Stimulated activated CD4-positive, alpha-beta T cell treated with anti-CD3 and anti-CD28 coated beads, TNF-alpha, amount 100 ng/mL, for 4 hours (primary cell): ENCODE data around the gene SNX32.

Experiments
- DNase-seq, 3 experiments: peaks; one replicate each; pipeline ENCODE4 v3.0.0-alpha.2; 2020; ENCODE audit warnings: low read depth in 3 of 3

SNX32 gene

GRCh38 chr11:65867284-65868071, 33.7 kb downstream of the SNX32 start:
- no peak for DNase-seq

- no peak for DNase-seq
Measured at GRCh38 chr11:65868076-65868667, 34.4 kb downstream of the SNX32 start.

DNA sequence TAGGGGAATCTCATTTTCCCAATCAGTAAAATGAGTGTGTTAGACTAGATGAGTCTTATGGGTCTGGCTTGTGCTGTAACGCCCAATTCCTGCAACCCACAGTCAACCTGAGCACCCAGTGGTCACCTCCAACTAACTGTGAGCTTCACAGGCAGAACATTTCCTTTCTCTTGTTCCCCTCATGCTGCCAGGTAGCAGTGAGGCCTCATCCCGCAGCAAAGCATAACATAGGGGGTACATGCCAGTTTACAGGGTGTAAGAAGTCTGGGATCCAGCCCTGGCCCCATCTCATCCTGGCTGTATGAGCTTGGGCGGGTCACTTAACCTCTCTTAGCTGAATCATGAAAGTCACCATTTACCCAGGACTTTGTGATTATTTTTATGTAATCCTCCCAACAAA, 35.1 kb downstream of the SNX32 start:
- no peak for DNase-seq

DNA sequence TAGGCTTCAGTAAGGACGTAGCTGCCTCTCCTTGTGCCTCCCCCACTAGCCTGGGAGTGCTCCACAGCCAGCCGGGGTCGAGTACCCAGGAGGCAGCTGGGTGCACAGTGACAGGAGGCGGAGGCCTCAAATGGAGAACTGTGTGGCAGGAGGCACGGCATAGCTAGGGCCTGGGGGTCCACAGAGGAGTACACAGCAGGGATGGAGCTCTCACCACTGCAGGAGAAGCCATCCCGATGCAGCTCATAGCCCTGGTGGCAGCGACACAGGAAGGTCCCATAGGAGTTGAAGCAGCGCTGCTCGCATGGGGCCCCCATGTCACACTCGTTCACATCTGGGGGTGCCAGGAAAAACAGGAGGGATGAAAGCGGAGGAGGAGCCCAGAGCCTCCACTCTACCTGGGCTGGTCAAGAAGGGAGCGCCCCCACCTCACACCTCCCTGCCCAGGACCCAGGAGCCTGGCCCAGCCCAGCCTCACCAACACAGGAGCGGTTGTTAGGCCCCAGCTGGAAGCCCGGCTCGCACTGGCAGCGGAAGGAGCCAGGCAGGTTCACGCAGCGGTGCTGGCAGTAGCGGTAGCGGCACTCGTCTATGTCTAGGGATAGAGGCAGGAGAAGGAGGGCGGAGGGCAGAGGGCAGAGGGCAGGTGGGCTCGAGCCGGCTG, 36.0 kb downstream of the SNX32 start:
- DNase-seq, result no peak

DNA sequence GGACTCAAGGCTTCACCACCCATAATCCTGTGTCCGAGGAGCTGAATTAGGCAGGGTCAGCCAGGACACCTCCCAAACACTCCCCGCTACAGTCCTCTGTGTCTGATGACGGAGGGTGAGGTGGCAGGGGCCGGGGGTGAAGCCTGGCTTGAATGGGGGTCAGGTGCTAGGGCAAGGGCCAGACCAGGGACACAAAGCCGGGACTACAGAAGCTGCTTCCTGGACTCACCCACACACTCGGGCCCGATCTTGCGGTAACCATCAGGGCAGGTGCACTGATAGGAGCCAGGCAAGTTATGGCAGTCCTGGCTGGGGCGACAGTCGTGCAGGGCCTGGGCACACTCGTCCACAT, 36.5 kb downstream of the SNX32 start:
- DNase-seq, result no peak

- DNase-seq, result no peak
Measured at GRCh38 chr11:65870706-65871681, 37.2 kb downstream of the SNX32 start.

GRCh38 chr11:65871811-65872548, 38.2 kb downstream of the SNX32 start:
- no peak for DNase-seq

GRCh38 chr11:65872586-65873317, 39.0 kb downstream of the SNX32 start, which contains the start of gene EFEMP2:
EFEMP2 (minus strand) TSS chr11:65872800; CDS start chr11:65872354, 446 bp downstream.
- DNase-seq, result no peak

GRCh38 chr11:65873318-65874156, 39.8 kb downstream of the SNX32 start:
- DNase-seq, result peak; percentile 93 to 97 (median 96)

DNA sequence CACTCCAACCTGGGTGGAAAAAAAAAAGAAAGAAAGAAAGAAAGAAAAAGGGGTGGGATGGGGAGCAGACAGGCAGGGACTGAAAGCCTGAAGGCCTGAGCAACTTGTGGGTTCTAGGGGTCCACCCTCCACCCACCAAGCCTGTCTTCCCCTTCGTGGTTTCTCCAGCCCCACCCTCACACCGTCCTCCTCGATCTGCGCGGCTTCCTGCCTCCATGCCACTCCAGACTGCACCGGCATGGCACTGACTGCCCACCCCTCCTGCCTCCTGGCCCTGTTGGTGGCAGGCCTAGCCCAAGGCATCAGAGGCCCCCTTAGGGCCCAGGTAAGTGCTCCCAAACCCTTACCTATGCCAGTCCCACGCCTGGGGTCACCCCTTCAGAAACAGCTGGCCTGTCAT, 45.9 kb downstream of the SNX32 start, which contains the start of gene CTSW:
Gene CTSW, plus strand, starts transcription at position 221 of the 400 bp plus-strand sequence. Its CDS starts 18 bp downstream, at position 239.
- DNase-seq, result no peak

GRCh38 chr11:65880027-65880426, 46.3 kb downstream of the SNX32 start:
- no peak for DNase-seq

GRCh38 chr11:65880844-65881421, 47.2 kb downstream of the SNX32 start:
- DNase-seq, result no peak

DNA sequence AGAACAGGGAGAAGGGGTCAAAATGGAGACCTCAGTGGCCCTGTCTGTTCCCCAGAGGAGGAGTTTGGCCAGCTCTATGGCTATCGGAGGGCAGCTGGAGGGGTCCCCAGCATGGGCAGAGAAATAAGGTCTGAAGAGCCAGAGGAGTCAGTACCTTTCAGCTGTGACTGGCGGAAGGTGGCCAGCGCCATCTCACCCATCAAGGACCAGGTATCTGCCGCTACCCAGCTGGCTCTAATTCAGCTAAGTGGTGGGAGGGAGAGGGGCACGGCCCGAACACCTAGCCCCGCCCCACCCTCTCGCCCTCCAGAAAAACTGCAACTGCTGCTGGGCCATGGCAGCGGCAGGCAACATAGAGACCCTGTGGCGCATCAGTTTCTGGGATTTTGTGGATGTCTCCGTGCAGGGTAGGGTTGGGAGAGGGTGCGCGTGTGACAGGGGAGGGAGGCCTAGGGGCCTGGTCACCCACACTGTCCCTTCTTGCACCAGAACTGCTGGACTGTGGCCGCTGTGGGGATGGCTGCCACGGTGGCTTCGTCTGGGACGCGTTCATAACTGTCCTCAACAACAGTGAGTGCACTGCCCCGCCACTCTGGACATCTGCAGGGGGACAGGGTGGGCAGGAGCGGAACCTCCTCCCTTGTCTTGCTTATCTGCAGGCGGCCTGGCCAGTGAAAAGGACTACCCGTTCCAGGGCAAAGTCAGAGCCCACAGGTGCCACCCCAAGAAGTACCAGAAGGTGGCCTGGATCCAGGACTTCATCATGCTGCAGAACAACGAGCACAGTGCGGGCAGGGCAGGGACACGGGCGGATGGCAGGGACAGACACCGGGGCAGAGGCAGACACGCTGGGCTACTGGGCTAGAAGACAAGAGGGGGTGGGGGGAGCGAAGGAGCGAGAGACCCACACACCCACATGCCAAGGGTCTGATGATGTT, 48.6 kb downstream of the SNX32 start:
- DNase-seq, result no peak

- no peak for DNase-seq
Measured at GRCh38 chr11:65883058-65883761, 49.4 kb downstream of the SNX32 start.

- no peak for DNase-seq
Measured at GRCh38 chr11:65883786-65884715, 50.3 kb downstream of the SNX32 start.

DNA sequence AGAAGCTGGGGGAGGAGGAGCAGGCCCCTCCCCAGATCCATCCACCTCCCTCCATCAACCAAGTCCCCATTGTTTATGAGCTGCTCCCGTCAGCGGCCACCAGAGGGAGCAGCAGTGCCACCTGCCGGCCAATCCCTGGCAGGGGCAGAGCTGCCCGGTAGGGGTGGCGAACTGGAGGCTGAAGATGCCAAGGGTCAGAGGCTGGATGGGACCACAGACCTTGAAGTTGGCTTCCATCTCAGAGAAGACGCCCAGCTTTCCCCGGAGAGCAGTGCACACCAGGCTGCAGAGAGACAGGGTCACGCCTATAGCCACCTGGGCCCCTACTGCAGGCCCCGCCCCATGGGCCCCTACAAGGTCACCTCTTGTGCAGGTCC, 50.9 kb downstream of the SNX32 start:
- DNase-seq, result peak; percentile 63 to 70 (median 67)
